Adipose tissue (tissue), 3 donors: ENCODE data around the gene CCNI. TPM values are rescaled to one million over a fixed set of nuclear protein-coding genes. Genes with fewer than 3 reads are reported as not detected.

ENCODE experiments used
- H3K27ac ChIP-seq: one replicate; pipeline ENCODE4 v1.5.1; 2013; ENCODE audit warnings: low read depth, low read length
- WGBS, 3 donors: extraction: QIAGEN DNeasy Blood & Tissue Kit; methylation state at CpG; one replicate each; pipeline ENCODE4 v1.1.7; 2013; 5-methylcytosine and 5-hydroxymethylcytosine counted together
- polyA plus RNA-seq, 3 donors: library from polyadenylated mRNA; stranded (reverse); fragments of 200-250 nt; gene quantifications; one replicate each; pipeline ENCODE4 v1.2.3, GENCODE V29; 2013
- donor health status: healthy with polysubstance abuse.
- donor health status: Bipolar disorder and iron deficiency.
- donor health status: healthy.

CCNI gene
- polyA plus RNA-seq, result 100 to 1,000 TPM; 101 to 282 (median 117) TPM

DNA sequence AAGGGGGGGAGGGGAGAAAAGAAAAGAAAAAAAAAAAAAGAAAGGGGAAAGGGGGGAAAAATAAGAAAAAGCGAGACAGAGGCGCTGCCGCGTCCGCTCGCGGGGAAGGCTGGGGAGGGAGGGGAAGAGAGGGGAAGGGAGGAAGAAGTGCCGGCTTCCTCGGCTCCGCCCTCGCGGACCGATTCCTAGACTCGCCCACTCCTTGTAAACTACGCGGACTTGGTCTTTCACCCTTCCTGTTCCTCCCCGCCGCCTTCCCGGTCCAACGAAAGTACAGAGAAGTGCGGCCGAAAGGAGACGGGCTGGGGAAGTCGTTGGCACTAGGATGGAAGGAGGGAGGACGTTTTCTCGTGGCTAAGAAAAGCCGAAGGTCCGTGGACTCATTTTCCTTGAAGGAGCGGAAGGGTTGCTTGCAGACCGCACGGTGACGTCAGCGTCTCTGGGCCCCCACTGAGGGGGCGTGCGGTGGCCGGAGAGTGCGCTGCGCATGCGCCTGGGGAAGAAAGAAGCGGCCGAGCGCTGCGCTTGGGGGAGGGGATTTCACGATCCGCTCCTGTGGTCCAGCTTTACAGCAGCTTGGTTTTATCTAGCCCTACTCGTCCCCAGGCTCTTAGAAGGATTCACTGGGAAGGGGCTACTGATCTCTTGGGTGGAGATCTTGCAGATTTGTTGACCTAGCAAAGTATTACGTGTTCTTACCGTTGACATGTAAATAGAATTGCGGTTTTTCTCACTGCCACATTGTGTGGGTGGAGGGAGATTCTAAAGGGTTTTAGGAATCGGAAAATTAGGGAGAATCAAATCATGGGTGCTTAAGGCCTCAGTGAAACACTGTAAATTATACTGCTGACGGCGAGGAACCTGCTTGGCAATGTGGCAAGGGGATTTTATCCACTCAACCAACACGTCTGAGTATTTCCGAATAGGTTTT, at the start of gene CCNI:
Gene CCNI, minus strand, starts transcription at position 121 of the 931 bp plus-strand sequence. CDS start 9,627 bp downstream, outside the sequence.
- WGBS, 3 donors, result 0 to 1% (median 0%) methylated on average over 54 of the region's 54 CpGs
- H3K27ac ChIP-seq, result peak within 1 kb of the TSS; percentile 85

- H3K27ac ChIP-seq, result no peak overlapping the region
- 60 to 90% (median 86%) methylated on average over 3 of the region's 3 CpGs for WGBS, 3 donors
Observed at GRCh38 chr4:77124576-77124975, 48.8 kb upstream of the CCNI start.

- 50 to 88% (median 75%) methylated on average over 1 of the region's 1 CpG for WGBS, 3 donors
- no peak overlapping the region for H3K27ac ChIP-seq
Observed at GRCh38 chr4:77123411-77123810, 47.6 kb upstream of the CCNI start.

DNA sequence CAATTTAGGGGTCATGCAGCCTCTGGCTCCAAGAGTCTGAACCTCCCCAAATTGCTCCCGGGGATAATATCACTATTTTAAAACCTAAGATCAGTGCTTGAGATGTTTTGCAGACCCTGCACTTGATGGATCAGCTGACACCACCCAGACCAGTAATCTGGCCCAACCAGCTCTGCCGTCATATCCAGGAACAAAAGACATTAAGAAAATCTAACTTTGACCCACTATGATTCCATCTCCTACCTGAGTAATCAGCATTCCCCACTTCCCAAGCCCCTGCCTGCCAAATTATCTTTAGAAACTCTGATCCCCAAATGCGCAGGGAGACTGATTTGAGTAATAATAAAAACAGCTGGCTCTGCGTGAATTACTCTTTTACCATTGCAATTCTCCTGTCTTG, 46.9 kb upstream of the CCNI start:
- WGBS, 3 donors, result 73 to 79% (median 79%) methylated on average over 4 of the region's 4 CpGs
- H3K27ac ChIP-seq, result no peak overlapping the region

GRCh38 chr4:77121736-77122240, 46.0 kb upstream of the CCNI start:
- H3K27ac ChIP-seq, result no peak overlapping the region
- 83 to 89% (median 84%) methylated on average over 5 of the region's 5 CpGs for WGBS, 3 donors

DNA sequence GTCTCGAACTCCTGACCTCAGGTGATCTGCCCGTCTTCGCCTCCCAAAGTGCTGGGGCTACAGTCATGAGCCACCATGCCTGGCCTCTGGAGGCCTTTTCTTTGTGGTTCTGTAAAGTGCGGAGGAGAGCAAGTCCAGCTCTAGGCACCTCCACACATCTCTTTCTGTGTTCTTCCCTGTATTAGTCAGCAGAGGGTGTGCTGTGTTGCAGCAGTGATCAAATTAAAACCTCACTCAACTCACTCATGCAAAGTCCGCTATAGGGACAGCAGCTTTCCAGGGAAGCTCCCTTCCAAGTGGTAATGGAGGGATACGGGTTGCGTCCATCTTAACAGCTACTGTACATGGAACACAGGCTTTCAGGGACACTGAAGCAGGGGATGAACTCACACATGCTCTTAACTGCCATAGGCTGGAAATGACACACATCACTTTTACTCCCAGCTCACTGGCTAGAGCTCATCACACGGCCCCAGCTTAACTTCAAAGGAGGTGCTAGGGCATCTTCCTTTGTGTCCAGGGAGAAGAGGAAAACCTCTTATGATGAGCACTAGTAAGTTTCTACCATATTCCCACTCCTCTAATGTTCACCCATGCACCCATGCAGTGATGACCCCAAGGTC, 45.2 kb upstream of the CCNI start:
- WGBS, 3 donors, result 73 to 92% (median 89%) methylated on average over 8 of the region's 8 CpGs

GRCh38 chr4:77117721-77118120, 41.9 kb upstream of the CCNI start:
- H3K27ac ChIP-seq, result no peak overlapping the region

More for the DNA sequence above, 45.2 kb upstream of the CCNI start:
- no peak overlapping the region for H3K27ac ChIP-seq

GRCh38 chr4:77113069-77113468, 37.3 kb upstream of the CCNI start:
- 94 to 96% (median 95%) methylated on average over 29 of the region's 29 CpGs for WGBS, 3 donors
- no peak overlapping the region for H3K27ac ChIP-seq

DNA sequence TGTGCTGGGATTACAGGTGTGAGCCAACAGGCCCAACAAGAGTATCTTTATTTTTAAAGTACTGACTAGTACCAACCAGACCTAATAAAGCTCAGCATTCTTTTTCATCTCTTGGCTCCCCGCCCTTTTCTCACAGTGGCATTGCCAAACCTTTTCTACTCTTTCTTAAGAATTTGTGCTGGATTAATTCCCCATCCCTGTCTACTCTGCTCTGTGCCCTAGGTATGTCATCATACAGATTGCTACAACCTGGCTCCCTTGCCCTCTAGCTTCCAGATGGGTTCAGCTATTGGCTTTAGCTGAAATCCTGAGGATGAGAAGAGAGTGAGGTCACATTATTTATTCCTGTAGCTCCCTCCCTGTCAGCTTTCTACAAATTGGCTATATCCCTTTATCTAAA, 34.9 kb upstream of the CCNI start:
- H3K27ac ChIP-seq, result no peak overlapping the region
- WGBS, 3 donors, result 84 to 95% (median 93%) methylated on average over 1 of the region's 1 CpG

DNA sequence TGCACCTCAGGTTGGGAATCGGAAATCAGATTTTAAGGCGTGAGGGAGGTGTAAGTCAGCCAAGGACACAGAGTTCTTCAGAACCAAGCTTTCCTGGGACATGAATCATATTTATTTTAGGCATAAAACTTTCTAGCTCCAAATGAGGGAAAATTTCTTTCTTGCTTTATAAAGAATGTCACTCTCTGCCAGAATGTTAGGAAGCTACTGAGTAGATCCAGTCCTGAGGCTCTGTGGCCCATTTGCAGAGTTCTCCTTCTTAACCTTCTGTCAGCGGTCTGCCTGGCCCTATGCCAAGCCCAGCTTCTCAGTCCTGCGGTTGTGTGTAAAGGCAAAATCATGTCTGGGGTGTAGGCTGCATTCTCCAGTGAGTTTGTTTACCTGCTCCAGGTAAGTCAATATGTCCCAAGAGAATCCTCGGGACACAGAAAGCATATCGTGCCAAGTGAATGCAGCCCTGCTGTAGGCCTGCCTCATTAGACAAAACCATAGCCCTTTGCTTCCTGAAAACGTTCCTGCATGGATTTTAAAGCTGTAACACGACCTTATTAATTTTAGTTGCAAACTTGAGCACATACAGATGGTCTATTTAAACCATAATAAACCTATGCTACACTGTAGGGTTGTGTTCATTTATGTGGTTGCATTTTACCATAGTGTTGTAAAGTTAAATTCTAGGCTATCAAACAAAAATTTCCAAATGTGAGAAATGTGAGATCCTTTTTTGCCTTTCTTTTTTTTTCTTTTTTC, 29.2 kb upstream of the CCNI start:
- WGBS, 3 donors, result 19 to 30% (median 29%) methylated on average over 8 of the region's 8 CpGs
- H3K27ac ChIP-seq, result no peak overlapping the region

- 91 to 97% (median 96%) methylated on average over 1 of the region's 1 CpG for WGBS, 3 donors
- H3K27ac ChIP-seq, result no peak overlapping the region
Observed at GRCh38 chr4:77104388-77104787, 28.6 kb upstream of the CCNI start.

DNA sequence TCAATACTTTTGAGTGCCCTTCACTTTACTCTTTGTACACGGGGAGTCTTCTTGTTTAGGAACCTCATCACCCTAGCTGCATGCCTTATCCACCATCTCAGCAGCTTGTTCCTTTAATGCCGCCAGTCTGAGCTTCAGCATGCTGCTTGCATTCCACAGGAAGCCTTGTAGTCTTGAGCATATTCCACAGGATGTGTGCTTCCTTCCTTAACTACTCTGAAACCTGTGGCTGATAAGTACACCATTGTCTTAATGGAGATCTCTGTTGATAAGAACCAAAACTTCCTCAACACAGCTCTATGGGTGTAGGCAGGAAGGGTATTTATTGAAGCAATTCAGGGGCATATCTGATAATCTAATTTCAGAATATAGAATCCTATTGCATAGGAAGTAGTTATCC, 24.4 kb upstream of the CCNI start:
- 25 to 69% (median 30%) methylated on average over 2 of the region's 2 CpGs for WGBS, 3 donors
- H3K27ac ChIP-seq, result no peak overlapping the region

GRCh38 chr4:77097611-77098010, 21.8 kb upstream of the CCNI start:
- H3K27ac ChIP-seq, result no peak overlapping the region

- no peak overlapping the region for H3K27ac ChIP-seq
- WGBS, 3 donors, result 33 to 45% (median 39%) methylated on average over 6 of the region's 6 CpGs
Observed at GRCh38 chr4:77095101-77095821, 19.5 kb upstream of the CCNI start.

GRCh38 chr4:77094496-77094895, 18.7 kb upstream of the CCNI start:
- H3K27ac ChIP-seq, result no peak overlapping the region
- 81 to 91% (median 82%) methylated on average over 3 of the region's 3 CpGs for WGBS, 3 donors

GRCh38 chr4:77093401-77093800, 17.6 kb upstream of the CCNI start:
- WGBS, 3 donors, result 56 to 69% (median 56%) methylated on average over 1 of the region's 1 CpG
- H3K27ac ChIP-seq, result no peak overlapping the region

- 73 to 93% (median 78%) methylated on average over 2 of the region's 2 CpGs for WGBS, 3 donors
- H3K27ac ChIP-seq, result no peak overlapping the region
Observed at GRCh38 chr4:77092975-77093374, 17.2 kb upstream of the CCNI start.

DNA sequence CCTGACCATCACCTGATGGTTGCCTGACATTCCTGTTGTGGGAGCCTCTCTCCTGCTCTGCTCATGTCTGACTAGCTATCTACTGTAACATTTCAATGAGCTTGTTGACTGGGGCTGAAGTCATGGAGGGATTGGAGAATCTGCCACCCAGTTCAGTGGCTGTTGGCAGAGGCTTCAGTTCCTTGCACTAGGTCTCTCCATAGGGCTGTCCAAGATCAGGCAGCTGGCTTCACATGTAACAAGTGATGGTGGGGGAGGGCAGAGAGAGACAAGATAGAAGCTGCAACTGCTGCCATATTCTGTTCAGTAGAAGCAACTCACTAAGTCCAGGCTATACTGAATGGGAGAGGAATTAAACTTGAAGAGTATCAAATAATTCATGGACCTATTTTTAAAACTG, 14.1 kb upstream of the CCNI start:
- H3K27ac ChIP-seq, result no peak overlapping the region
